LHCN-M2 (cell line): Measurements from ENCODE around the gene RNF112. TPM values are rescaled to one million over a fixed set of nuclear protein-coding genes. Genes with fewer than 3 reads are reported as not detected.
"Not testable (repeated sequence)": the region's sequence is repeated elsewhere in the genome, so short reads cannot be mapped to it uniquely, and the experiment has no call there.

ENCODE experiments used
- DNase-seq: peaks from one replicate; pipeline ENCODE4 v3.0.0-alpha.2; 2012; ENCODE audit warnings: low read depth
- total RNA-seq: library from RNA; depleted of rRNA; stranded (reverse); fragments of >200 nt; gene quantifications from 2 replicates; pipeline ENCODE4 v1.2.3, GENCODE V29; 2014

RNF112 gene
- total RNA-seq, 1 experiment from 2014 or later = not detected

DNA sequence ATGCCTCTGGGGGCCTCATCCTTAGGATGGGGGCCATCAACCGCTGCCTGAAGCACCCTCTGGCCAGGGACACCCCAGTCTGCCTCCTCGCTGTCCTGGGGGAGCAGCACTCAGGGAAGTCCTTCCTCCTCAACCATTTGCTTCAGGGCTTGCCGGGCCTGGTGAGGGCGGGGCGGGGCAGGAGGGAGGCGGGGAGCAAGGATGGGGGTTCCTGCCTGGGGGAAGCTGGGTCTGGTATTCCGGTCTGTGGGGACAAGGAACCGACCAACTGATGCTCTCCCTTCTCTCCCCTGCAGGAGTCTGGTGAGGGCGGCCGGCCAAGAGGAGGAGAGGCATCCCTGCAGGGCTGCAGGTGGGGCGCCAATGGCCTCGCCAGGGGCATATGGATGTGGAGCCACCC, 2.0 kb downstream of the RNF112 start:
- DNase-seq = no peak

DNA sequence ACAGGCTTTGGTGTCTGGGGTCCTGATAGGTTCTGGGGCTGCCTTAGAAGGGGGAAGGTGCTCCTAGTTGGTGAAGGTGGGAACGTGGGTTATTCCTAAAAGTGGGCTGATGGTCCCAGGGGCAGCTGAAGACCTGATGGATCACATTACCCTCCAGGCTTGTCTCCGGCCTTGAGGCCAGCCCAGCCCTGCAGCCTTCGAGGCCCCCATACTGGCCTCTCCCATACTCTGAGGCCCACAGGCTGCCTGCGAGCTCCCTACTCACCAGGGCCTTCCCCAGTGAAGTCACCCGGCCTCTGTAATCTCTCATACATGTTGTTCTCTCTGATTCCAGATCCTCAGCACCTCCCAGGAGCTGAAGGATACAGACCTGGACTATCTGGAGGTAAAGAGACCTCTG, 2.7 kb downstream of the RNF112 start:
- no peak for DNase-seq

- DNase-seq = no peak
Observed at GRCh38 chr17:19414396-19415280, 3.6 kb downstream of the RNF112 start.

DNA sequence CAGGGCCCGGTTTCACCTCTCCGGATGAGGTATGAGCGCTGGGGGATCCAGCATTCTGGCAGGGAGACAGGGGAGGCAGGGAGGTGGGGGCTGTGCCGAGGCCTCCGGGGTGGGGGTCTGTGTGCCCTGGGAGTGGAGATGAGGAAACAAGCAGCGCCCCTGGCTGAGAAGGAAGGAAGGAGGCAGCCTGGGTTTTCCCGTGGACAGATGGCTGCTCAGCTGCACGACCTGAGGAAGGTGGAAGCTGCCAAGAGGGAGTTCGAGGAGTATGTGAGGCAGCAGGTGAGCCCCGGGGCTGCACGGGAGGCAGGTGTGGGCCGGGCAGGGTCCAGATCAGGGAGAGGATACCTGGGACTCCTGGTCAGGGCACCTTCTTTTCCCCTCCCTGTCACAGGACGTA, 4.3 kb downstream of the RNF112 start:
- no peak for DNase-seq

DNA sequence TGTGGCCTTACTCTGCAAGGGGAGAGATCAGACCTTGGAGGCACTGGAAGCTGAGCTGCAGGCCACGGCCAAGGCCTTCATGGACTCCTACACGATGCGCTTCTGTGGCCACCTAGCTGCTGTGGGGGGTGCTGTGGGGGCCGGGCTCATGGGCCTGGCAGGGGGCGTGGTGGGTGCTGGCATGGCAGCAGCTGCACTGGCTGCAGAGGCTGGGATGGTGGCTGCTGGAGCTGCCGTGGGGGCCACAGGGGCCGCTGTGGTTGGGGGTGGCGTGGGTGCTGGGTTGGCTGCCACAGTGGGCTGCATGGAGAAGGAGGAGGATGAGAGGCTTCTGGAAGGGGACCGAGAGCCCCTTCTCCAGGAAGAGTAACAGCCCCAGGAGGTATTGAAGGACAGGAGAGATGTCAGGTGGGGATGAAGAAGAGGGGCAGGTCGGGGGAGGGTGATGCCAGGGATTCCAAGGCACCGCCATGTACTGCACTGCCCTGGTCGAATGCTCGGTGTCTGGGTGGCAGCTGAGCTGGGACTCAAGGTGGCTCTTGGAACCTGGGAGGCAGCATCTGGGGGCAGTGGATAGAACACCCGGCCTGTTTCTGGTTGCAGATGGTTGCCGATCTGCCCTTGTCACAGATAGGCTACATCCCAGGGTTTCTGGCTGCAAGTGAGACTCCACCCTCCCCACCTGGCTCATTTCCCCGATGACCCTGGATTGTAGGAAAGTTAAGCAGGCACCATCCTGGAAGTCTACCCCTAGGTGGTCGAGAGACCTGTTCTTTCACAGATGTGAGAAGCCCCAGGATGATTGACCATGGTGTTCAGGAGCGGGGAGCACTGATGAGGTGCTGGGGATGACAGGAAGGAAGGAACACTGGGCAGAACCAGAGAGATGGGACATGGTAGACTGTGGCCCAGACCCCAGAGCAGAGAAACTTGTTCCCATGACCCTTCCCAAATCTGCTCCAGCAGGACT, 5.1 kb downstream of the RNF112 start:
- DNase-seq = no peak

DNA sequence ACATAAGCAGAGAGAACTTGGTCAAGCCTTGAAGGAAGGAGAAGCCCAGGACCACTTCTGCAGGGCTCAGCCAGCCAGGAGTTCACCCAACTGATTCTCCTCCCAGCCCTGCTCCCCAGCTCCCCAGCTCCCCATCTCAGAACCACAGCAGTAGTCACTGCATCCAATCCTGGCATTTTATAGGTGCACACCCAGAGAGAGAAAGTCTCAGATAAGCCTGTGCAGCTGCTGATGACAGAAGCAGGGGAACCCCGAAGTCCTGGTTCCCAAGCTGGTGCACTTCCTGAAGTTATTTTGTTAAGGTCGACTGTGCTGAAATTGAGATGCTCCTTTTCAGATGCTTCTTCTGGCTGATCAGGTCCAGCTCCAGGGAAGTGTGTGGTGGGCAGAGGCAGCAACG, 6.6 kb downstream of the RNF112 start:
- DNase-seq = no peak

GRCh38 chr17:19418251-19418992, 7.4 kb downstream of the RNF112 start:
- DNase-seq = no peak

DNA sequence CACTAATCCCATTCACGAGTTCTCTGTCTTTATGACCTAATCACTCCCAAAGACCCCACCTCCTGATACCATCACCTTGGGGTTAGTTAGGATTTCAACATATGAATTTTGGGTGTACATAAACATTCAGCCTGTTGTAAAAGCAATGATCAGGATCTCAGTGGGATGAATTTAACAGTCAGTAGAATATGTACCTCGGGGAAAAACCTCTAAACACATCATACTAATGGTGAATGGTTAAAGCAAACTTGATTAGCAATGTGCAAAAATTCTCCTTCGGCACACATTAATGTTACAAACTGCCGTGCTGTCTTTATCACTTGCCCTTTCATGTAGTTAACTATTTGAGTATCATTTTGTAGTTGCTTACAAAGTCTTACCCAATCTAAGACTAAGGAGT, 10.2 kb downstream of the RNF112 start:
- no peak for DNase-seq

DNA sequence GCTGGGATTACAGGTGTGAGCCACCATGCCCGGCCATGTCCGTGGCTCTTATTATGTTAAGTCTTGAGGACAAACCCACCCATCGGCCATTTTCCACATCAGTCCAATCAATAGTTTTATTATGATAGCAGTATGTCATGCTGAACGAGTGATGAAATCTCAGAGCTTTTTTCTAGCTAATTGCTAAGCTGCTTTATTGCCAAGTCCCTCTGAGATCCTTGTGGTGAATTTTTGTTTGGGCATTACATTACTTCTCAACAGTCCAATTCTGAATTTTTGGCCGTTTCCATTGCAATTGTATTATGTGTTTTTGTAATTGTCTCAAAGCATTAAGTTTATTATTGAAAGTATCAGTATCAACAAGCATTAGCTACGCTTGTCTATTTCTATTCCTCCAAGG, 10.9 kb downstream of the RNF112 start:
- no peak for DNase-seq

- DNase-seq = no peak
Observed at GRCh38 chr17:19424934-19425868, 14.2 kb downstream of the RNF112 start.

DNA sequence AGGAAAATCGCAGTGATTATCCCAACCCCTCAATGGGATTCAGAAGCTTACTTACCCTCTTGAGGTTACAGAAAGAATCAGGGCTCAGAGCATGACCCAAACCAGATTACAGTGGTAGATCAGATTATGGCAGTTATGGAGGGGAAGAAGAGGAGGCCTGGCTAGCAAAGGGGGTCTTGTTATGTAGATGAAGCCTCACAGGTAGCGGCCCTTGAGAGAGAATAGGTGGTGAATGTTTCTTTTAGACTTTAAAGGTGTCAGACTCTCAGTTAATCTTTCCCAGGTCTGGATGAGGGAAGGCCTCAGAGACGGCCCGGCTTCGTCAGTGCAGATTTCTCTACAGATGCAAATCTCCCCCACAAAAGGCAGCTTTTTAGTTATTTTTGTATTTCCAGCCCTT, 15.6 kb downstream of the RNF112 start:
- DNase-seq = no peak

- no peak for DNase-seq
Observed at GRCh38 chr17:19431691-19432090, 20.7 kb downstream of the RNF112 start.

GRCh38 chr17:19433255-19433654, 22.2 kb downstream of the RNF112 start:
- no peak for DNase-seq

DNA sequence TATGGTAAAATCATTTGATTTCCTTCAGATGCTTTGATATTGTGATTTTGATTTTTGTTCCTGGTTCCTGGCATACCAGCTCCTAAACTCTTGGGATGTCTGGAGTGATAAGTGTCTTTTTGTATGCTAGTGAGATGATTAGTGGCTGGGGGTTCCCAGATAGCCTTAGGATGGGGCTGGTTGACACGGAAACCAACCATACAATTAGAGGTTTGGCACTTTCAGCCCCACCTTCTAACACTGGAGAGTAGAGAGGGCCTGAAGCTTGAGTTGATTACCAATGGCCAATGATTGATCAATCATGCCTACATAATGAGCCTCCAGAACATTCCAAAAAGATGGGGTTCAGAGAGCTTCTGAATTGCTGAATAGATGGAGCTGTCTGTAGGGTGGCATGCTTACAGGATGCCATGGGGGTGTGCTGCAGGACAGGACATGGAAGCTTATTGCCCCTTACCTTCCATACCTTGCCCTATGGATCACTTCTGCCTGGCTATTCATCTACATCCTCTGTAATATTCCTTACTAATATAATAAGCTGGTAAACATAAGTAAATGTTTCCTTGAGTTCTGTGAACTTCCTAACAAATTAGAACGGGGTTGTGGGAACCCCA, 22.8 kb downstream of the RNF112 start:
- no peak for DNase-seq

DNA sequence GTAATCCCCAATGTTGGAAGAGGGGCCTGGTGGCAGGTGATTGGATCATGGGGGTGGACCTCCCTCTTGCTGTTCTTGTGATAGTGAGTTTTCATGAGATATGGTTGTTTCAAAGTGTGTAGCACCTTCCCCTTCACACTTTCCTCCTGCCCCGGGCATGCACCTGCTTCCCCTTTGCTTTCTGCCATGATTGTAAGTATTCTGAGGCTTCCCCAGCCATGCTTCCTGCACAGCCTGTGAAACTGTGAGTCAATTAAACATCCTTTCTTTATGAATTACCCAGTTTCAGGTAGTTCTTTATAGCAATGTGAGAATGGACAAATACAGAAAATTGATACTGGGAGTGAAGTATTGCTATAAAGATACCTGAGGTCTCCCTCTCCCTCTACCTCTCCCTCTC, 29.4 kb downstream of the RNF112 start:
- DNase-seq = no peak

- DNase-seq = not testable (repeated sequence)
Observed at GRCh38 chr17:19441288-19441687, 30.3 kb downstream of the RNF112 start.

GRCh38 chr17:19442731-19443130, 31.7 kb downstream of the RNF112 start:
- no peak for DNase-seq

DNA sequence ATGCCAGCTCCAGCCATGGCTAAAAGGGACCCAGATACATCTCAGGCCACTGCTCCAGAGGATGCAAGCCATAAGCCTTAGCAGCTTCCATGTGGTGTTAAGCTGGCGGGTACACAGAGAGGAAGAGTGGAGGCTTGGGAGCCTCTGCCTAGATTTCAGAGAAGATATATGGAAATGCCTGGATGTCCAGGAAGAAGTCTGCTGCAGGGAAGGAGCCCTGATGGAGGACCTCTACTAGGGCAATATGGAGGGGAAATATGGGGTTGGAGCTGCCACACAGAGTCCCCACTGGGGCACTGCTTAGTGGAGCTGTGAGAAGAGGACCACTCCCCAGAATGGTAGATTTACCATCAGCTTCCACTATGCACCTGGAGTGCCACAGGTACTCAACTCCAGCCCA, 32.1 kb downstream of the RNF112 start:
- DNase-seq = no peak

GRCh38 chr17:19445105-19445504, 34.1 kb downstream of the RNF112 start:
- no peak for DNase-seq

DNA sequence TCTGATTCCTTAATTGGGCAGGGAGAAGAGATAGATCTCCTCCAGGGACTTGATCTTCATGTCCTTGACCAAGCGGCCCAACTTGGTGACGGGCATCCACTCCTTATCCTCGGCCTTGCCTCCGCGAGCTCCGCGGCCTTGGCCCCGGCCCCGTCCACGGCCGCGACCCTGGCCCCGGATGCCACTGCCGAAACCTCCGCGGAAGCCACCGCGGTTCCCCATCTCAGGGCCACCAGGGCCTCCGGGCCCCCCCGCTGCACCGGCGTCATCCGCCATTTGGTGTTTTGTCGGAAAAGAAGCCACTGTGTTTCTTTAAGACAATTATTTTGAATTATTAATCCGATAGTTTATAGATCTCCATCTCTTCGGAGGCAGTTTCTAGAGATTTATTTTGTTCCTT, 35.5 kb downstream of the RNF112 start:
- DNase-seq = not testable (repeated sequence)
